Measurements from ENCODE around the gene TRIM65.

DNA sequence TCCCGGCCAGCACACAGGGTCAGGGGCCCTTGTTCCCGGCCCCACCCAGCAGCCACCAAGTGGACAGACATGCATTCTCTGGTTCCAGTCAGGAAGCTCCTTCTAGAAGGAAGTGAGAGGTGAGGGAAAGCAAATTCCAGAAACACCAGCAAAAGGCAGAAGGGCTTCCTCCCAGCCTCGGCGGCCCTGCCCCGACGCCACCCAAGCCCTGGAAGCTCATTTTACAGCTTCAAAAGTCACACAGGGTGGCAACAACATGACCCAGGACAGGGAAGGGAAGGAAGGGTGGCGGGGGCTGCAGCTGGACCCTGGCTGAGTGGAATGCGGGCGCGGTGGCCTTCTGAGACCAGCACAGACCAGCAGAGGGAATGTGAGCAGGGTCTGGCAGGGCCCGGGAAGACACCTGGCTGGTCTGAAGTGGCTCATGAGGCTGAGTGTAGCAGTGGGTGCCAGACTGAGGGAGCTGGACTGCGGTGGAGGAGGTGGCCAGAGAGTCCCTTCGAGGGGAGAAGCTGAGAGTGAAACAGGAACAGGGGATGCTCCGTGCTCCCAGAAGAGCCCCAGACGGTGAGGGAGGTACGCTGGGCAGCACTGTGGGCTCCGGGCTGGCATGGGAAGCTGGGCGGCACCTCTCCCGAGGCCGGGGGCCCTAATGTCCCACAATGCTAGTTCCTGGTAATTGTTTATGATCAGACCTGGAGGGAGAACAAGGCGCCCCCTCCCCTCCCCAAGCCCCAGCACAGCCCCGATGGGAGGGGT lies 50.6 kb downstream of the TRIM65 start:
- TF ChIP-seq, protein P1, sequence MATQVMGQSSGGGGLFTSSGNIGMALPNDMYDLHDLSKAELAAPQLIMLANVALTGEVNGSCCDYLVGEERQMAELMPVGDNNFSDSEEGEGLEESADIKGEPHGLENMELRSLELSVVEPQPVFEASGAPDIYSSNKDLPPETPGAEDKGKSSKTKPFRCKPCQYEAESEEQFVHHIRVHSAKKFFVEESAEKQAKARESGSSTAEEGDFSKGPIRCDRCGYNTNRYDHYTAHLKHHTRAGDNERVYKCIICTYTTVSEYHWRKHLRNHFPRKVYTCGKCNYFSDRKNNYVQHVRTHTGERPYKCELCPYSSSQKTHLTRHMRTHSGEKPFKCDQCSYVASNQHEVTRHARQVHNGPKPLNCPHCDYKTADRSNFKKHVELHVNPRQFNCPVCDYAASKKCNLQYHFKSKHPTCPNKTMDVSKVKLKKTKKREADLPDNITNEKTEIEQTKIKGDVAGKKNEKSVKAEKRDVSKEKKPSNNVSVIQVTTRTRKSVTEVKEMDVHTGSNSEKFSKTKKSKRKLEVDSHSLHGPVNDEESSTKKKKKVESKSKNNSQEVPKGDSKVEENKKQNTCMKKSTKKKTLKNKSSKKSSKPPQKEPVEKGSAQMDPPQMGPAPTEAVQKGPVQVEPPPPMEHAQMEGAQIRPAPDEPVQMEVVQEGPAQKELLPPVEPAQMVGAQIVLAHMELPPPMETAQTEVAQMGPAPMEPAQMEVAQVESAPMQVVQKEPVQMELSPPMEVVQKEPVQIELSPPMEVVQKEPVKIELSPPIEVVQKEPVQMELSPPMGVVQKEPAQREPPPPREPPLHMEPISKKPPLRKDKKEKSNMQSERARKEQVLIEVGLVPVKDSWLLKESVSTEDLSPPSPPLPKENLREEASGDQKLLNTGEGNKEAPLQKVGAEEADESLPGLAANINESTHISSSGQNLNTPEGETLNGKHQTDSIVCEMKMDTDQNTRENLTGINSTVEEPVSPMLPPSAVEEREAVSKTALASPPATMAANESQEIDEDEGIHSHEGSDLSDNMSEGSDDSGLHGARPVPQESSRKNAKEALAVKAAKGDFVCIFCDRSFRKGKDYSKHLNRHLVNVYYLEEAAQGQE (IDR thresholded peaks at IDR 0.05; ENCODE audit: low read depth, low read length): no peak
- no peak for TF ChIP-seq NBN (IDR thresholded peaks at IDR 0.05)

Data from GM12878 (cell line).